RPMI8226 (cell line): ENCODE results near the gene SPATA31C1.
"Not testable (repeated sequence)": the region's sequence is repeated elsewhere in the genome, so short reads cannot be mapped to it uniquely, and the experiment has no call there.

ENCODE experiments used
- DNase-seq: peaks from one replicate; pipeline ENCODE4 v3.0.0-alpha.2; 2015

SPATA31C1 gene

DNA sequence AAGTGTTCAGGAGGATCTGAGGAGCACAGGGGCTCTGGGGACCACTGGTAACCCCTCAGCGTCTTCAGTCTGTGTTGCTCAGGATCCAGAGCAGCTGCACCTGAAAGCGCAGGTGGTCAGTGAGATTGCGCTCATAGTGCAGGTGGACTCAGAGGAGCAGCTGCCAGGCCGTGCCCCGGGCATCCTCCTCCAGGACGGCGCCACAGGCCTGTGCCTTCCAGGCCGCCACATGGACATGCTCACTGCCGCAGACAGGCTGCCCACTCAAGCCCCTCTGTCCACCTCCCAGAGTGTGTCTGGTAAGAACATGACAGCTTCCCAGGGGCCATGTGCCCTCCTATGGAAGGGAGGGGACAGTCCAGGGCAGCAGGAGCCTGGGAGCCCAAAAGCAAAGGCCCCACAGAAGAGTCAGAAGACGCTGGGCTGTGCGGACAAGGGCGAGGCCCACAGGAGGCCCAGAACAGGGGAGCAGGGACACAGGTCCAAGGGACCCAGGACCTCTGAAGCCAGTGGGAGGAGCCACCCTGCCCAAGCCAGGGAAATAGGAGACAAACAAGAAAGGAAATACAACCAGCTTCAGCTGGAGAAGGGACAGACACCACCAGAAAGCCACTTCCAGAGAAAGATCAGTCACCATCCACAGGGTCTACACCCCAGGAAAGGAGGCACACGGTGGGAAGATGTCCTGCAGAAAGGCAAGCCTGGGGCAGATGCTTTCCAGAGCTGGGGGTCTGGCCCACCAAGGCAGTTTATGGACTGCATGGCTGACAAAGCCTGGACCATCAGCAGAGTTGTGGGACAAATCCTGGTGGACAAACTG, 29.9 kb upstream of the SPATA31C1 start:
- no peak for DNase-seq

DNA sequence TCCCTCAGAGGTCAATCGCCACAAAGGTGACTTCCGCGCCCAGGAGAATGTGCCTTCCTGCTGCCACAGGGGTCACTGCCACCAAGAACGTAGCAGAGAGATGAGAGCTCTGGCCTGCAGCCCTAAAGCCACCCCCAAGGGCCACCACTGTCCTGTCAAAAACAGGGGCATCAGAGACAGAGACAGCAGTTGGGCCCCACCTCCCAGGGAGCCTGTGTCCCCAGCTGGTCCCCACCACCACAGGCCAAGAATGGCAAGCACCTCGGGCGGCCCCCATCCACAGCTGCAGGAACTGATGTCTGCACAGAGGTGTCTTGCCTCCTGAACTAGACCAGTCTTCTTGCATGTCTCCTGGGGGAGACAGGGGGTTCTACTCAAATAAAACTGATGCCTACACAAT, 29.3 kb upstream of the SPATA31C1 start:
- no peak for DNase-seq

DNA sequence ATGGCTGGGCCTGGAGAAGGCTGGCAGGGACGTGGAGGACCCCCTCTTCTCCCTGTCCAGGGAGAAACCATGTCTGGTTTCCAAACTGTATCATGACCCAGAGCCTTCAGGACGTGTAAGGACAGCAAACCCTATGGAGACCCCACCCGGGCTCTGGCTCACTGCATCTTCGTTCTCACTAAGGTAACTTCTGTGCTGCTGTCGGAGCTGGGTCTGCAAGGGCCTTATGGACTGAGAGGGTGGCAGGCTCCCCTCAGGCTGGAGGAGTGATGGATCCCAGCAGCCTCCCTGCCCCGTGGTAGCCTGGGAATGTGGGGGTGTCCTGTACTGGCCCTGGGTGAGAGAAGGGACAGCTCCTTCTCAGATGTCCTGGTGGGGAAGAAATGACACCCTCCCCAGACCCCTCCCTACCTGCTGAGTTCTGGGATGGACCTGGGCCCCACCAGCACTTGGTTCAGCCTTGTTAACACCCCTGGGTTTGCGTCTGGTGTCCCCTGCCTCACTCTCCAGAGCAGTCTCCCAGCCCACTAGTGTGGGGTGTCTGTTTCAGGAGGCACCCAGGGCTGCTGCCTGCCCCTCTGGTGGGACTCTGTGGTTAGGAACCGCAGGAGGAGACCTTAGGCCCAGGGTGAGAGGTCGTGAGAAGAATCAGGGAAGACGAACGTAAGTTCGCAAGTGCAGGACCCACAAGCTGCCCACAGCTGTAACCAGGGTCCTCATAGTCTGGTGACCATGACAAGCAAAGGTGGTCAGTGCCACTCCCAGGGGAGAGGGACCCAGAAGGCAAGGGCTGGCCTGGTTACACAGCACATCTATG, 28.5 kb upstream of the SPATA31C1 start:
- DNase-seq: no peak

GRCh38 chr9:87889882-87890252, 27.9 kb upstream of the SPATA31C1 start:
- no peak for DNase-seq

DNA sequence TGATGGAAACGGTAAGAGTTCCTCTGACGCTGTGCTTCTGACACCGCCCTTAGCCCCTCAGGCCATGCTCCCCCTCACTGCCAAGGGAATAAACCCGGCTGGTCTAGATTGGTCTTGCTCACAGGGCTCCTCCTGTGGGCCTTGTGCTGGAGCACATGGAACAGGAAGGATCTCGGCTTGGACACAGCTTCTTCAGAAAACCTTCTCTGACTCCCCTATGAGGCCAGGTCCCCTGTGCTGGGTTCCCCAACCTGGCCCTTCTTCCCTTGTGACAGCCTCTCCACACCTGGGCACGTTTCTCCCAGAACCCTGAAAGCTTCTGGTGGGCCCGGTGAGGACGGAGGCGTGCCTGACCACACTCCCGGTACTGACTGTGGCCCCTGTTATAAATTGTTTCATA, 26.9 kb upstream of the SPATA31C1 start:
- no peak for DNase-seq

- DNase-seq: no peak
These were observed 26.0 kb upstream of the SPATA31C1 start for GRCh38 chr9:87891754-87892153.

- DNase-seq: peak; percentile 61
These were observed 24.8 kb upstream of the SPATA31C1 start for GRCh38 chr9:87892956-87893355.

DNA sequence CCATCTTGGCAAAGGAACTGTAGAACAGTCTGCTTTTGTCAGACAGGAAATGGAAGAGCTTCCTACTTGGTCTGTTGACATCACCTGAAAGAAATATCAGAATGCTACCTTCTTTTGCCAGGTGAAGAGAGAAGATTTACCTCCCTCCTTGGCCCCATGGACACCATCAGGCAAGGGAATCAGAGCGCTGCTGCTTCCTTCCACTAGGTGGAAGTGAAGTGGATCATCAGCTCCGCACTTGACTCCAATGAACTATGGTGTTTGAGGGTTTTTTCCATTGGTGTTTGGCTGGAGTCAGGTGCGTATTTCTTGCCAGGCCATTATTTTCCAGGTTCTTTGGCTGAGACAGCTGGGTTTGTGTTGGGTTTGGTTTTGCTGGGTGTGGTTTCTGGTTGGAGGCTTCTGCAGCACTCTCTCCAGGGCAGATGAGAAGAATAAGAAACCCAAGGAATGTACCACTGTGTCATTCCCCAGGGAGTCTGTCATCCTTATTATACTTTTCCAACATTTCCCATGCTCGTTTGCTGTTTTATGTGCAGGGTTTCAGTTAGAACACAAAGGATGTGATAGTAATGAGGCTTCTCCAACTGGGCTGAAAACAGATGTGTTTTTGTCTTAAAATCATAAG, 22.6 kb upstream of the SPATA31C1 start:
- DNase-seq: no peak

GRCh38 chr9:87896891-87897290, 20.9 kb upstream of the SPATA31C1 start:
- no peak for DNase-seq

DNA sequence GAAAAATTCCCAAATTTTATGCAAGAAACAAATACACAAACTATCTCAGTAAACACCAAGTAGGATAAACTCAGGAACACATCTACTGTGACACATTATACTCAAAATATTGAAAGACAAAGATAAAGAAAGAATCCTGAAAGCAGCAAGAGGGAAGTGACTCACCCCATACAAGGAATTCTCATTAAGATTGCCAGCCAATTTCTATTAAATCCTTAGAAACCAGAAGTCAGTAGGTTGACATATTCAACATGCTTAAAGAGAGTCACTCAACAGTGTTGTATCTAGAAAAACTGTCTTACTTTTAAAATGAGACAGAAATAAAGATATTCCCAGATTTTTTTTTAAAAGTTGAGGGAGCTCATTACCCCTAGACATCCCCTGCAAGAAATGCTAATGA, 19.6 kb upstream of the SPATA31C1 start:
- no peak for DNase-seq

- not testable (repeated sequence) for DNase-seq
These were observed 15.4 kb upstream of the SPATA31C1 start for GRCh38 chr9:87902371-87902770.

- peak; percentile 93 for DNase-seq
These were observed 8.3 kb upstream of the SPATA31C1 start for GRCh38 chr9:87909310-87910041.

GRCh38 chr9:87910821-87911220, 6.9 kb upstream of the SPATA31C1 start:
- DNase-seq: no peak

DNA sequence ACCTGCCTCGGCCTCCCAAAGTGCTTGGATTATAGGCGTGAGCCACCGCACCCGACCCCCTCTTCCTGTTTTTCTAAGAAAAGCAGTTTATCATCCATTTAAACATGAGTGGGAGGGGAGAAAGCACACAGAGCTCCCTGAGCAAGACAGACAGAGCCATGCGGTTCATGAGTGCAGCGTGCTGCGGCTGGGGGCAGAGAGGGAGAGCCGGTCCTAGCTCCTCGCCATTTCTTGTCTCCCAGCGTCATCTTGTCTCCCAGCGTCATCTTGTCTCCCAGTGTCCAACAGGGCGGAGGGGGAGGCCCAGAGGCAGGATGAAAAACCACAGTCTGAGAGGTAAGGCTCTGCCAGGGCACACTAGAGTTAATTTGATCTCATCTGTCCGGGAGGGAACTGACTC, 1.3 kb downstream of the SPATA31C1 start:
- DNase-seq: not testable (repeated sequence)

GRCh38 chr9:87921561-87921960, 3.8 kb downstream of the SPATA31C1 start:
- not testable (repeated sequence) for DNase-seq

DNA sequence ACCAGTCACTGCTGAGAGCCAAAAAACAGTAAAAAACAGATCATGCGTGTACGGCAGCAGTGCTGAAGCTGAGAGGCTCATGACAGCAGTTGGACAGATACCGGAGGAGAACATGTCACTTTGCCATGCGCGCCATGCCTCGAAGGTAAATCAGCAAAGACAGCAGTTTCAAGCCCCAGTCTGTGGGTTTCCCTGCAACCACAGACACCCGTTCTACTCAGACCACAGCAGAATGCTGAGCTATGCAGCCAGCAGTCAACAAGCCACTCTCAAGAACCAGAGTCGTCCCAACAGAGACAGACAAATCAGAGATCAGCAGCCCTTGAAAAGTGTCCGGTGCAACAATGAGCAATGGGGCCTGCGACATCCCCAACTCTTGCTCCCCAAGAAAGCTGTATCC, 5.2 kb downstream of the SPATA31C1 start:
- peak; percentile 44 for DNase-seq

DNA sequence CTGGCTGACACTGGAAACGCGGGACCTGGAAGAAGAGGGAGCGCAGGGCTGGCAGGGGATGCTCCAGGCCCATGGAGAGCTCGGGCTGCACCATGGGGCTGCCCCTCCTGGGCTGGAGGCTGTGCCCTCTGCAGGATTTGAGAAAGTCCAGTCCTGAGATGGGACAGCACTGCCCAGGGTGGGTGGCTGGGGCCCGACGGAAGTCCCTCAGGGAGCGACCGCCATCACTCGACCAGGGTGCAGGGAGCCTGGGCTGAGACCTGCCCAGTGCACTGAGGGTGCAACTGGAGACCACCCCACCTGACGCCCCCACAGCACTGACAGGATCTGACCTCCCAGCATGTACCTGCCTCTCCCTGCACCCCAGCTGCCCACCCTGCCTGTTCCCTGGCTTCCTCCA, 7.1 kb downstream of the SPATA31C1 start:
- not testable (repeated sequence) for DNase-seq

DNA sequence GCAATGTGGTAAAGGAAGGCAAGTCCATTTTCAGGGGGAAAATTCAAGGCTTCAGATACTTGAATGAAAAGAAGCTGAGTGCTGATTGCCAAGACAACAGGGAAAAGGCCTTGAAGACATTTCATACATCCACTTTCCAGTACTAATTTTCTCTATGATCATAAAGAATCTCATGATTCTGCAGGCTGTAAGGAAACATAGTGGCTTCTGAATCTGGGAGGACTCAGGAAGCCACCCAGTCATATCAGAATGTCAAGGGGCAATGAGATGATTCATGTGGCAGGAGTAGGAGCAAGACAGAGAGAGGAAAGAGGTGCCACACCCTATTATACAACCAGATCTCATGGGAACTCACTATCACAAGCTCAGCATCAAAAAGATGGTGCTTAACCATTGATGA, 11.4 kb downstream of the SPATA31C1 start:
- DNase-seq: not testable (repeated sequence)

DNA sequence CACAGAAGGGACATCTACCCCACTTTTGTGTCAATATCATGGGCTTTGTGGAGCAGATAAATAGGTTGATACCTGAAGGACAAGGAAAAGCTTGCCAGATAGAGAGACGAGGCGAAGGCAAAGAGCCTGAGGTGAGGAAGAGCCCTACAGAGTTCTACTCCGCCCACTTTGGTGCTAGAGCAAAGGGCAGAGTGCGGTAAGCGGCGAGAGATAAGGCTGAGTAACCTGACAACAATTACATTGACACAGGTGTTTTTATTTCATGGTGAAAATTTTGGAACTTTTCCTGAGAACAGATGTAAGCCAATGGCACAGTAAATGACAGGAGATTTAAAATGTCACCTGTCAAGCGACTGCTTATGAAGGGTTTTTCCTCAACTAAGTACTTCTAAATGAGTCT, 16.7 kb downstream of the SPATA31C1 start:
- not testable (repeated sequence) for DNase-seq

- not testable (repeated sequence) for DNase-seq
These were observed 19.6 kb downstream of the SPATA31C1 start for GRCh38 chr9:87937352-87937751.

DNA sequence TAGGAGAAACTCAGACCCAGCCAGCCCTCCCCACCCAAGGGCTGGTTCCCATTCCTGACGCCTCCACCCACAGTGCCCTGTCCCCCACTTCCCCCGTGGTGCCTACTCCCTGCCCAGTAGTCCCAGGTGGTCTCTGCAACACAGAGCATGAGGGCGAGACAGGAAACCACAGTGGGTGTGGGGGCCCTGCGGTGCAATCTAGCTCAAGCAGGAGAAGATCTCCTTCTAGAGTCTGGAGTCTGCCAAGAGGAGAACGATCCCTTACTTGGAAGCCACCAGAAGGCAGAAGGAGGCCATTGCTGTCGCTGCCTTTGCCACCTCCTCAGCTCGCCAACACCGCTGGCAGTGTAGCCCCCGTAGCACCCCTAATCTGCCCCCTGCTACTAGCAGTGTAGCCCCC, 20.2 kb downstream of the SPATA31C1 start:
- DNase-seq: not testable (repeated sequence)

DNA sequence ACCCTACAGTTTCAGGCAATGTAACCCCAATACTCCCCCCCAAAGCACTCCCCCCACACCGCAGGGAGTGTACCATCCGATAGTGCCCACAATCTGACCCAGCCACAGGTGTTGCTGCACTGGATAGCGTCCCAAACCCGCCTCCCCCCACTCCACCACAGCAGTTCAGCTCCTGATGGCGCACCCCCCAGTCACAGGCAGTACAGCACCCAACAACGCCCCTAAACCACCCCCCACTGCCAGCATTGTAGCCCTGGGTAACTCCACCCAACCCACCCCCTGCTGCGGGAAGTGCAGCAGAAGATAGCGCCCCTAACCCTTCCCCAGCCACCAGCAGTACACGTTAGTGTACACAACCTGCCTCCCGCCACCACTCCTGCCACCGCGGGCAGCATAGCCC, 20.6 kb downstream of the SPATA31C1 start:
- not testable (repeated sequence) for DNase-seq

- peak; percentile 68 for DNase-seq
These were observed 21.3 kb downstream of the SPATA31C1 start for GRCh38 chr9:87939096-87939495.
